ENCODE results near the gene SLC38A3.

DNA sequence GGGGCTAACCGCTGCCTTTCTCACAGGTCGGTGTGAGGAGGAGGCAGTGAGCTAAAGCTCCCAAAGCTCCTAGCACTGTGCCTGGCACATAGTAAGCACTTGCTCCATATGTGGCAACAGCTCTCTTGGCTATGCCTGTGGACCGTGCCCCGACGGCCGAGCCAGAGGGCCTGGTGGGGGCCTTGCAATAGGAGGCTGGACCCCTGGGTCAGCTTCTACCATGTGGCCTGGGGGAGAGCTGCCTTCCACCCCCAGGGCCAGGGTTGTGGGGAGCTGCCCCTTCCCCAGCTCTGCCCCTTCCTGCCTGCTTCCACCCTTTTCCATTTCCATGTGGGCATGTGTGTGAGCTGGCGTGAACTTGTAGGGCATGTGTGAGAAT, 30.6 kb upstream of the SLC38A3 start:
- no peak for TF ChIP-seq CTCF (IDR thresholded peaks at IDR 0.05)
- TF ChIP-seq POLR2A (IDR thresholded peaks at IDR 0.05), result no peak
